ENCODE measurements around the gene ATL1. TPM values are rescaled to one million over a fixed set of nuclear protein-coding genes. Genes with fewer than 3 reads are reported as not detected.

Gene ATL1
- 2.0 and 5.3 TPM in 2 replicates for total RNA-seq

GRCh38 chr14:50559990-50560930 lies at the start of gene ATL1:
Gene ATL1, plus strand, starts transcription at chr14:50560145. Its CDS starts 121 bp downstream, at chr14:50560266.
- TF ChIP-seq, protein P1, sequence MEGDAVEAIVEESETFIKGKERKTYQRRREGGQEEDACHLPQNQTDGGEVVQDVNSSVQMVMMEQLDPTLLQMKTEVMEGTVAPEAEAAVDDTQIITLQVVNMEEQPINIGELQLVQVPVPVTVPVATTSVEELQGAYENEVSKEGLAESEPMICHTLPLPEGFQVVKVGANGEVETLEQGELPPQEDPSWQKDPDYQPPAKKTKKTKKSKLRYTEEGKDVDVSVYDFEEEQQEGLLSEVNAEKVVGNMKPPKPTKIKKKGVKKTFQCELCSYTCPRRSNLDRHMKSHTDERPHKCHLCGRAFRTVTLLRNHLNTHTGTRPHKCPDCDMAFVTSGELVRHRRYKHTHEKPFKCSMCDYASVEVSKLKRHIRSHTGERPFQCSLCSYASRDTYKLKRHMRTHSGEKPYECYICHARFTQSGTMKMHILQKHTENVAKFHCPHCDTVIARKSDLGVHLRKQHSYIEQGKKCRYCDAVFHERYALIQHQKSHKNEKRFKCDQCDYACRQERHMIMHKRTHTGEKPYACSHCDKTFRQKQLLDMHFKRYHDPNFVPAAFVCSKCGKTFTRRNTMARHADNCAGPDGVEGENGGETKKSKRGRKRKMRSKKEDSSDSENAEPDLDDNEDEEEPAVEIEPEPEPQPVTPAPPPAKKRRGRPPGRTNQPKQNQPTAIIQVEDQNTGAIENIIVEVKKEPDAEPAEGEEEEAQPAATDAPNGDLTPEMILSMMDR (conservative IDR thresholded peaks at IDR 0.05; ENCODE audit: low read depth, low read length): no peak
- H3K4me3 ChIP-seq (ENCODE audit: low read depth, low read length): peak within 1 kb of the TSS; percentile 71
- DNase-seq (ENCODE audit: low read depth): no peak

GRCh38 chr14:50510157-50510556 lies 49.8 kb upstream of the ATL1 start:
- TF ChIP-seq, protein P1 (conservative IDR thresholded peaks at IDR 0.05; ENCODE audit: low read depth, low read length): no peak
- H3K4me3 ChIP-seq (ENCODE audit: low read depth, low read length): no peak overlapping the region
- no peak for DNase-seq (ENCODE audit: low read depth)

DNA sequence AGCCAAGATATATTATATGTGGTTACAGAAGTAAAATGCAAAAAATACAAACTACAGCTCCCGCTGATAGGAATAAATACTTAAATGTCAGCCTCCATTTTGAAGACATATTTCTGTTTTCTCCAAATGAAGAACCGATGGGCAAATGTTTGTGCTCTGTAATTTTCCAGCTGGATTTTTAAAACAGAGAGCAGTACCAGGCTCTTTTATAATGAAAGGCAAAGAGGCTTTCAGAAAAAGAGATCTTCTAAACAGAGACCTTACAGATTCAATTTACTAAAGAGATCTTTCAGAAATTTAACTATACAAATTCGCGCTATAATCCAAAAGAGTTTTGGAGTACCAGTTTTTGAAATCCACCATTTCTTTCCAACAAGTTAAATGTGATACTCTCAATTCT lies 47.5 kb upstream of the ATL1 start:
- TF ChIP-seq, protein P1 (conservative IDR thresholded peaks at IDR 0.05; ENCODE audit: low read depth, low read length): no peak
- no peak for DNase-seq (ENCODE audit: low read depth)
- H3K4me3 ChIP-seq (ENCODE audit: low read depth, low read length): no peak overlapping the region

- no peak for DNase-seq (ENCODE audit: low read depth)
- H3K4me3 ChIP-seq (ENCODE audit: low read depth, low read length): no peak overlapping the region
- TF ChIP-seq, protein P1 (conservative IDR thresholded peaks at IDR 0.05; ENCODE audit: low read depth, low read length): no peak
Measured at GRCh38 chr14:50516091-50516490, 43.9 kb upstream of the ATL1 start.

- DNase-seq (ENCODE audit: low read depth): no peak
- TF ChIP-seq, protein P1 (conservative IDR thresholded peaks at IDR 0.05; ENCODE audit: low read depth, low read length): no peak
- no peak overlapping the region for H3K4me3 ChIP-seq (ENCODE audit: low read depth, low read length)
Measured at GRCh38 chr14:50520947-50521815, 38.8 kb upstream of the ATL1 start.

DNA sequence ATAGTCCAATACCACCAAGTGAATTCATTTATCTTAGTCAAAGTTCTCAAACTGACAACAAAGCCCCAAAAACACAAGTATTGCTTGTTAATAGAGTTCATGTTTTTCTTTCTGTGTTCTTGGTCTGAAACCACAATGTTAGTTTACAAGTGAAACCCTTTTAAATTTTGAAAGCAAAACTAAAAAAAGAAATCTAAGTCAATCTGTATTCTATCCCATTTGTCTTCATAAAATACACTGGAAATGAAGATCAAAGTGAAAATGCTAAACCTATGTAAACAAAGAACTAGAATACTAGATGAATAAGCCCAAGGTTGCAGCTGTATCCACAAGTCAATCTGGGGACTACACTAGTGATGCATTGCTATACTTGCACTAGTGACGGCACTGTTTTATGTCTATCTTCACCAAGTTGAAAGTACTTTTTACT lies 38.0 kb upstream of the ATL1 start:
- H3K4me3 ChIP-seq (ENCODE audit: low read depth, low read length): no peak overlapping the region
- TF ChIP-seq, protein P1 (conservative IDR thresholded peaks at IDR 0.05; ENCODE audit: low read depth, low read length): no peak
- DNase-seq (ENCODE audit: low read depth): no peak
